ENCODE measurements around the gene GET4.

- no peak for TF ChIP-seq CTCF (IDR thresholded peaks at IDR 0.05; ENCODE audit: low read depth, low read length)
- no peak for TF ChIP-seq EZH2phosphoT487 (IDR thresholded peaks at IDR 0.05; ENCODE audit: low read depth)
Measured at GRCh38 chr7:892648-893593, 16.6 kb downstream of the GET4 start.
